ENCODE measurements around the gene SIK3.
"Not testable (repeated sequence)": the region's sequence is repeated elsewhere in the genome, so short reads cannot be mapped to it uniquely, and the experiment has no call there.

Gene SIK3

GRCh38 chr11:117098269-117099232, at the start of gene SIK3:
Gene SIK3, minus strand, starts transcription at chr11:117098428. Its CDS starts 13 bp downstream, at chr11:117098415.
- DNase-seq: peak; percentile 93 to 94

GRCh38 chr11:117146521-117146920, 48.3 kb upstream of the SIK3 start:
- DNase-seq: no peak

GRCh38 chr11:117145393-117145761, 47.1 kb upstream of the SIK3 start:
- DNase-seq: peak in 1 of 2 donors; percentile 10

GRCh38 chr11:117144477-117145392, 46.5 kb upstream of the SIK3 start:
- DNase-seq: peak; percentile 31

- peak; percentile 97 to 98 for DNase-seq
Observed at GRCh38 chr11:117143871-117144476, 45.7 kb upstream of the SIK3 start, which contains the start of gene PAFAH1B2. Gene PAFAH1B2, plus strand, starts transcription at chr11:117144287. Its CDS starts 8,161 bp downstream, at chr11:117152448.

GRCh38 chr11:117143390-117143789, 45.2 kb upstream of the SIK3 start:
- peak; percentile 23 to 24 for DNase-seq

GRCh38 chr11:117137223-117138086, 39.2 kb upstream of the SIK3 start:
- not testable (repeated sequence) for DNase-seq

GRCh38 chr11:117134979-117135378, 36.8 kb upstream of the SIK3 start:
- DNase-seq: not testable (repeated sequence)

- no peak for DNase-seq
Observed at GRCh38 chr11:117134431-117134830, 36.2 kb upstream of the SIK3 start.

- no peak for DNase-seq
Observed at GRCh38 chr11:117130879-117131278, 32.7 kb upstream of the SIK3 start.

GRCh38 chr11:117130396-117130795, 32.2 kb upstream of the SIK3 start:
- DNase-seq: not testable (repeated sequence)

- no peak for DNase-seq
Observed at GRCh38 chr11:117128289-117128688, 30.1 kb upstream of the SIK3 start.

GRCh38 chr11:117127171-117127901, 29.1 kb upstream of the SIK3 start:
- DNase-seq: no peak

- no peak for DNase-seq
Observed at GRCh38 chr11:117126223-117126965, 28.2 kb upstream of the SIK3 start.

- no peak for DNase-seq
Observed at GRCh38 chr11:117122556-117122955, 24.3 kb upstream of the SIK3 start.

- DNase-seq: no peak
Observed at GRCh38 chr11:117121176-117121575, 22.9 kb upstream of the SIK3 start.

GRCh38 chr11:117117681-117118080, 19.5 kb upstream of the SIK3 start:
- no peak for DNase-seq

- DNase-seq: not testable (repeated sequence)
Observed at GRCh38 chr11:117112939-117113338, 14.7 kb upstream of the SIK3 start.

- DNase-seq: not testable (repeated sequence)
Observed at GRCh38 chr11:117112497-117112896, 14.3 kb upstream of the SIK3 start.

GRCh38 chr11:117110294-117110950, 12.2 kb upstream of the SIK3 start:
- no peak for DNase-seq
